ENCODE results near the gene TEX261.

- TF ChIP-seq CTCF (IDR thresholded peaks at IDR 0.05) (peak; percentile 72 to 86 (median 82)), POLR2AphosphoS5 (IDR thresholded peaks at IDR 0.05) (no peak)
Observed at GRCh38 chr2:70948337-70949003, 46.2 kb downstream of the TEX261 start.
